HG03159 (cell line): ENCODE data around the gene BEGAIN.

Source experiments
- ATAC-seq: cut with Tn5 transposase; IDR thresholded peaks from one replicate; pipeline ENCODE4 v1.9.1; 2021; ENCODE audit warnings: mild to moderate bottlenecking, moderate library complexity; ENCODE audit not compliant: unreplicated experiment

Gene BEGAIN

GRCh38 chr14:100615736-100616695 is 28.8 kb upstream of the BEGAIN start:
- ATAC-seq: no peak

- ATAC-seq: no peak
Measured at GRCh38 chr14:100614803-100615202, 27.6 kb upstream of the BEGAIN start.

- ATAC-seq: no peak
Measured at GRCh38 chr14:100612986-100613385, 25.8 kb upstream of the BEGAIN start.

- no peak for ATAC-seq
Measured at GRCh38 chr14:100611811-100612480, 24.7 kb upstream of the BEGAIN start.

GRCh38 chr14:100610511-100611217 is 23.4 kb upstream of the BEGAIN start:
- no peak for ATAC-seq

GRCh38 chr14:100609941-100610391 is 22.7 kb upstream of the BEGAIN start:
- no peak for ATAC-seq

- ATAC-seq: no peak
Measured at GRCh38 chr14:100609331-100609870, 22.2 kb upstream of the BEGAIN start.

GRCh38 chr14:100608586-100609330 is 21.5 kb upstream of the BEGAIN start:
- no peak for ATAC-seq

- no peak for ATAC-seq
Measured at GRCh38 chr14:100608064-100608463, 20.8 kb upstream of the BEGAIN start.

- ATAC-seq: no peak
Measured at GRCh38 chr14:100607611-100607956, 20.4 kb upstream of the BEGAIN start.

GRCh38 chr14:100606687-100607610 is 19.7 kb upstream of the BEGAIN start:
- ATAC-seq: no peak

GRCh38 chr14:100605706-100606686 is 18.8 kb upstream of the BEGAIN start:
- no peak for ATAC-seq

GRCh38 chr14:100605230-100605629 is 18.0 kb upstream of the BEGAIN start:
- no peak for ATAC-seq

- ATAC-seq: no peak
Measured at GRCh38 chr14:100604709-100605108, 17.5 kb upstream of the BEGAIN start.

GRCh38 chr14:100604121-100604501 is 16.9 kb upstream of the BEGAIN start:
- no peak for ATAC-seq

GRCh38 chr14:100603341-100604120 is 16.3 kb upstream of the BEGAIN start:
- no peak for ATAC-seq

- ATAC-seq: no peak
Measured at GRCh38 chr14:100602621-100603230, 15.5 kb upstream of the BEGAIN start.
